Endothelial cell of umbilical vein (primary cell): ENCODE data around the gene PELI2.

Experiments
- EZH2 ChIP-seq: IDR thresholded peaks from 2 replicates; pipeline ENCODE4 v1.6.1; 2012; ENCODE audit warnings: borderline replicate concordance, low read depth, mild to moderate bottlenecking, moderate library complexity, low read length, inconsistent platforms; ENCODE audit not compliant: severe bottlenecking
- MYC ChIP-seq: IDR thresholded peaks from one replicate; pipeline ENCODE4 v1.6.1; 2011; ENCODE audit warnings: mild to moderate bottlenecking, low read depth, low read length
- POLR2A ChIP-seq: IDR thresholded peaks from 2 replicates; pipeline ENCODE4 v1.6.1; 2012; ENCODE audit warnings: low read depth, mild to moderate bottlenecking, control low read depth, low read length
- POLR2AphosphoS5 ChIP-seq: IDR thresholded peaks from 2 replicates; pipeline ENCODE4 v1.6.1; 2012; ENCODE audit warnings: low read depth, mild to moderate bottlenecking, control low read depth, low read length, moderate library complexity; ENCODE audit not compliant: insufficient read depth
- TF ChIP-seq, protein P1 (sequence below), 2 donors: IDR thresholded peaks; 1 replicate in 1 of 2; 2 replicates in 1 of 2; pipeline ENCODE4 v1.5.1; 2011; ENCODE audit warnings: low read length in 2 of 2, mild to moderate bottlenecking in 2 of 2, moderate library complexity in 2 of 2, control low read depth in 1 of 2, inconsistent platforms in 1 of 2, low read depth in 1 of 2; ENCODE audit not compliant: insufficient read depth in 1 of 2; ENCODE audit errors: extremely low read depth in 1 of 2

DNA sequence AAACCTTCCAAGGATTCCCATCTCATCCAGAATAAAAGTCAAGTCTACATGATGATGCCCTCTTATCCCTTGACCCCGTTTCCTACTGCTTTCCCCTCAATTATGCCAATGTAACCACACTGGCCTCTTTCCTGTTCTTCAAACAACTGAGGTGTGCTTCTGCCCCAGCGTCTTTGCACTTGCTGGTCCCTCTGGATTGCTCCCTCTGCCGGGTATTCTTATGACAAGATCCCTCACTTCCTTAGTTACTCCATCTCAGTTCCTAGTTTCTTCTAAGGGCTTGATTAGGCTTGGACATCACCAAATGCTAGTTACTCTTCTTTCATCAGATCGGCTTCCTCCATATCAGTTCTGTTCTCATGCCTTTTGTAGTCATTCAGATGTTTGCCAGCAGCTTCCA lies 32.7 kb upstream of the PELI2 start:
- no peak for TF ChIP-seq MYC
- TF ChIP-seq, protein P1, sequence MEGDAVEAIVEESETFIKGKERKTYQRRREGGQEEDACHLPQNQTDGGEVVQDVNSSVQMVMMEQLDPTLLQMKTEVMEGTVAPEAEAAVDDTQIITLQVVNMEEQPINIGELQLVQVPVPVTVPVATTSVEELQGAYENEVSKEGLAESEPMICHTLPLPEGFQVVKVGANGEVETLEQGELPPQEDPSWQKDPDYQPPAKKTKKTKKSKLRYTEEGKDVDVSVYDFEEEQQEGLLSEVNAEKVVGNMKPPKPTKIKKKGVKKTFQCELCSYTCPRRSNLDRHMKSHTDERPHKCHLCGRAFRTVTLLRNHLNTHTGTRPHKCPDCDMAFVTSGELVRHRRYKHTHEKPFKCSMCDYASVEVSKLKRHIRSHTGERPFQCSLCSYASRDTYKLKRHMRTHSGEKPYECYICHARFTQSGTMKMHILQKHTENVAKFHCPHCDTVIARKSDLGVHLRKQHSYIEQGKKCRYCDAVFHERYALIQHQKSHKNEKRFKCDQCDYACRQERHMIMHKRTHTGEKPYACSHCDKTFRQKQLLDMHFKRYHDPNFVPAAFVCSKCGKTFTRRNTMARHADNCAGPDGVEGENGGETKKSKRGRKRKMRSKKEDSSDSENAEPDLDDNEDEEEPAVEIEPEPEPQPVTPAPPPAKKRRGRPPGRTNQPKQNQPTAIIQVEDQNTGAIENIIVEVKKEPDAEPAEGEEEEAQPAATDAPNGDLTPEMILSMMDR (IDR thresholded peaks at IDR 0.05; ENCODE audit: extremely low read depth in 1 of 2, insufficient read depth in 1 of 2, low read depth in 1 of 2, low read length in 2 of 2), result no peak
- TF ChIP-seq EZH2, result no peak
- no peak for TF ChIP-seq POLR2AphosphoS5
- no peak for TF ChIP-seq POLR2A
